Aorta (tissue), 5 donors: ENCODE measurements around the gene STK32B. TPM values are rescaled to one million over a fixed set of nuclear protein-coding genes. Genes with fewer than 3 reads are reported as not detected.

Experiments
- ATAC-seq: fragments of 200-7000 bp; cut with Tn5 transposase; one replicate; pipeline ENCODE4 v1.9.1; 2022; ENCODE audit warnings: moderate library complexity; ENCODE audit not compliant: low FRiP score
- DNase-seq, 2 donors: peaks; one replicate each; pipeline ENCODE4 v3.0.0-alpha.2; 2020
- H3K27ac ChIP-seq, 2 donors: one replicate each; pipeline ENCODE4 v1.5.1; 2013; ENCODE audit warnings: low read length in 2 of 2, mild to moderate bottlenecking in 2 of 2, moderate library complexity in 2 of 2, control low read depth in 1 of 2, inconsistent platforms in 1 of 2, low read depth in 1 of 2
- H3K27me3 ChIP-seq, 2 donors: one replicate each; pipeline ENCODE4 v1.6.1; 2013; ENCODE audit warnings: control low read depth in 1 of 2, low read length in 1 of 2, mild to moderate bottlenecking in 1 of 2, moderate library complexity in 1 of 2; ENCODE audit not compliant: insufficient read depth in 2 of 2, control insufficient read depth in 1 of 2
- H3K36me3 ChIP-seq, 2 donors: one replicate each; pipeline ENCODE4 v1.6.1; 2013; ENCODE audit warnings: control low read depth in 1 of 2, low read length in 1 of 2, mild to moderate bottlenecking in 1 of 2; ENCODE audit not compliant: insufficient read depth in 2 of 2, control insufficient read depth in 1 of 2
- H3K4me1 ChIP-seq, 2 donors: one replicate each; pipeline ENCODE4 v1.6.1; 2013; ENCODE audit warnings: low read length in 2 of 2, control low read depth in 1 of 2, mild to moderate bottlenecking in 1 of 2, moderate library complexity in 1 of 2; ENCODE audit not compliant: insufficient read depth in 2 of 2, control insufficient read depth in 1 of 2
- H3K4me3 ChIP-seq, 2 donors: one replicate each; pipeline ENCODE4 v1.5.1; 2013; ENCODE audit warnings: low read length in 2 of 2, control low read depth in 1 of 2, mild to moderate bottlenecking in 1 of 2
- H3K9me3 ChIP-seq: one replicate; pipeline ENCODE4 v1.6.1; 2013; ENCODE audit warnings: mild to moderate bottlenecking, low read length; ENCODE audit not compliant: control insufficient read depth
- WGBS, 2 donors: extraction: QIAGEN DNeasy Blood & Tissue Kit; methylation state at CpG; one replicate each; pipeline ENCODE4 v1.1.7; 2013; 5-methylcytosine and 5-hydroxymethylcytosine counted together
- intact Hi-C, 2 donors: fragments of 100-400 bp; cut with DNase I; formaldehyde crosslinking; loops; one replicate each; pipeline versions ENCODE4 v1.14.2 to v1.15.0; 2022
- polyA plus RNA-seq, 2 donors: library from polyadenylated mRNA; stranded (reverse); fragments of 200-250 nt; gene quantifications; one replicate each; pipeline ENCODE4 v1.2.3, GENCODE V29; 2013
- total RNA-seq, 2 donors: library from RNA; stranded (reverse); fragmentation: NEBNext Ultra II Directional; extraction: Animal tissue kit (Norgen Biotek cat#: 25700); gene quantifications; one replicate each; pipeline ENCODE4 v1.2.1, GENCODE V29; 2021
- donor health status: healthy with polysubstance abuse.
- donor health status: Bipolar disorder and iron deficiency.
- donor health status: DM: no; HTN: no; CAD: no.
- donor health status: DM: no; HTN: no; CAD: no.
- donor health status: DM: yes; HTN: yes; CAD: no.

Gene STK32B
- total and polyA plus RNA-seq, 4 donors = 0.63 to 4.1 (median 1.9) TPM

DNA sequence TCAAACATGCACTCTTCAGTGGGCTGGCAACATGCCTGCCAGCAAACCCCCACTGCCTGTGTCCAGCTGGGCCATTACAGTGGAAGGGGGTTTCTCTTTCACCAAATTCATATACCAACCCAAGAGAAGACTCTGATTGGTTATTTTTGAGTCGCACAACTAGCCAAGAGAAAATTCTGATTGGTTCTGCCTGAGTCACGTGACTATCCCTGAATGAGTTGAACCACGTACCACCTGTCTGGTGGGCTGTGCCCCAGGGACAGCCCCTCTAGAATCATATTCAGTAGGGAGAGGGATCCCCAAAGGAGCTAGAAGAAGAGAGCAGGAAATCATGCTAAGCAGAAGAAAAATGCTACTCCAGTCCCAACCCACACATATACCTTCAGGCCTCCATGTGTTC lies 313.1 kb downstream of the STK32B start:
- intact Hi-C loops = no loop called here
- H3K27me3 ChIP-seq = no peaks in the 10 kb centered on the region
- DNase-seq (no peak), ATAC-seq (no peak)
- no peak overlapping the region for H3K4me3 ChIP-seq
- no peak overlapping the region for H3K27ac ChIP-seq
- H3K9me3 ChIP-seq = no peaks in the 10 kb centered on the region
- WGBS, 2 donors = 81 to 82% methylated on average over 3 of the region's 3 CpGs
- H3K36me3 ChIP-seq = no peaks in the 10 kb centered on the region
- no peaks in the 10 kb centered on the region for H3K4me1 ChIP-seq

GRCh38 chr4:5365071-5366008 lies 314.1 kb downstream of the STK32B start:
- WGBS, 2 donors = 47 to 55% methylated on average over 12 of the region's 12 CpGs
- Histone ChIP-seq H3K4me3 (no peak overlapping the region), H3K27me3 (no peaks in the 10 kb centered on the region), H3K36me3 (no peaks in the 10 kb centered on the region), H3K4me1 (no peaks in the 10 kb centered on the region), H3K27ac (no peak overlapping the region), H3K9me3 (no peaks in the 10 kb centered on the region)
- DNase-seq = no peak
- ATAC-seq = no peak
- intact Hi-C loops = no loop called here

DNA sequence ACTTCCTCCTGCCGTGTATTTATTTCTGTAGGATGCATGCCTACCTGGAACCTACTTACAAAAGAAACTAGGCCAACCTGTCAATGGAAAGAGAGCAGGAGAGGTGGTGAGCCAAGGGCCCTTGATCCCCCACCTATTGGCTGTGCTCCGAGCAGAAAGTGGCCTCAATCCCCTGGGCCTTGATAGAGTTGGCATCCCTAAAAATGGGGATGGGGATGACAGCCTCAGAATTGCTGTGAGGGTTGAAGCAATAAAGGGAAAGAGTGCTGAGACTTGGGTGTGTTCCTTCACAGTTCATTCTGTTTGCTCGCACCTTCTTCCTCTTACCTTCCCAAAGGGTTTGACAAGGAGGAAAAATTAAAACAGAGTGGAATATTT lies 314.7 kb downstream of the STK32B start:
- ATAC-seq (no peak), DNase-seq (no peak)
- whole genome bisulfite sequencing, 2 donors = 78 to 84% methylated on average over 3 of the region's 3 CpGs
- Histone ChIP-seq H3K9me3 (no peaks in the 10 kb centered on the region), H3K36me3 (no peaks in the 10 kb centered on the region), H3K4me3 (no peak overlapping the region), H3K27me3 (no peaks in the 10 kb centered on the region), H3K27ac (no peak overlapping the region), H3K4me1 (no peaks in the 10 kb centered on the region)
- intact Hi-C loops = no loop called here

GRCh38 chr4:5366421-5366820 lies 315.1 kb downstream of the STK32B start:
- no peak for DNase-seq
- H3K9me3 ChIP-seq = no peaks in the 10 kb centered on the region
- WGBS, 2 donors = 79 to 83% methylated on average over 6 of the region's 6 CpGs
- H3K27ac ChIP-seq = no peak overlapping the region
- no peaks in the 10 kb centered on the region for H3K27me3 ChIP-seq
- no peaks in the 10 kb centered on the region for H3K4me1 ChIP-seq
- intact Hi-C loops = no loop called here
- ATAC-seq = no peak
- no peaks in the 10 kb centered on the region for H3K36me3 ChIP-seq
- H3K4me3 ChIP-seq = no peak overlapping the region

- H3K4me1 ChIP-seq = no peaks in the 10 kb centered on the region
- H3K4me3 ChIP-seq = no peak overlapping the region
- DNase-seq = no peak
- H3K27me3 ChIP-seq = no peaks in the 10 kb centered on the region
- no peaks in the 10 kb centered on the region for H3K36me3 ChIP-seq
- ATAC-seq = no peak
- peaks cover under 1% of the 10 kb centered on the region for H3K9me3 ChIP-seq
- WGBS, 2 donors = 80 to 81% methylated on average over 3 of the region's 3 CpGs
- intact Hi-C loops = no loop called here
- no peak overlapping the region for H3K27ac ChIP-seq
Measured at GRCh38 chr4:5368426-5368825, 317.1 kb downstream of the STK32B start.

DNA sequence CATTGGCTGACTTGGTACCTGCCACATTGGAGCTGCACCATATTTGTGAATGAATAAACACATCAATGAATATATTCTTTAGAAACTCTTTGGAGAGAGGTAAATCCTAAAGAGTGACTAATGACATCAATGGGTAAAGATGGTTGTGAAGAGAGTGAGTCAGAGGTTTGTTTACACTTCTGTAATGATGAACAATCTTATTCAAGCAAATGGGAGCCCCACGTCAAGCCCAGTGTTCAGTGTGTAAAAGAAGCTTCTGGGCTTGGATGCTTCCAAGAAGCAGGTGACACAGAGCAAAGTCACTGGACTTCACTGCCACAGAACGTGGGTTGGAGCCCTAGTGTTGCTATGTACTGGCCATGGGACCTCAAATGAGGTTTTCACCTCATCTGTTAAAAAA lies 319.0 kb downstream of the STK32B start:
- no peak for ATAC-seq
- Histone ChIP-seq H3K27me3 (no peaks in the 10 kb centered on the region), H3K4me1 (no peaks in the 10 kb centered on the region), H3K27ac (no peak overlapping the region), H3K9me3 (peaks cover 1% of the 10 kb centered on the region), H3K4me3 (no peak overlapping the region), H3K36me3 (no peaks in the 10 kb centered on the region)
- WGBS, 2 donors = 81 to 84% methylated on average over 2 of the region's 2 CpGs
- DNase-seq = no peak
- intact Hi-C loops = no loop called here

GRCh38 chr4:5371415-5372190 lies 320.3 kb downstream of the STK32B start:
- DNase-seq (no peak), ATAC-seq (no peak)
- no peak overlapping the region for H3K27ac ChIP-seq
- H3K4me1 ChIP-seq = no peaks in the 10 kb centered on the region
- WGBS, 2 donors = 38 to 43% methylated on average over 8 of the region's 8 CpGs
- peaks cover 1% of the 10 kb centered on the region for H3K9me3 ChIP-seq
- intact Hi-C loops = no loop called here
- no peaks in the 10 kb centered on the region for H3K27me3 ChIP-seq
- H3K4me3 ChIP-seq = no peak overlapping the region
- H3K36me3 ChIP-seq = no peaks in the 10 kb centered on the region

GRCh38 chr4:5372198-5372597 lies 320.9 kb downstream of the STK32B start:
- intact Hi-C loops = no loop called here
- H3K4me1 ChIP-seq = no peaks in the 10 kb centered on the region
- H3K9me3 ChIP-seq = peaks cover 1% of the 10 kb centered on the region
- H3K27ac ChIP-seq = no peak overlapping the region
- WGBS, 2 donors = 88 to 90% methylated on average over 6 of the region's 6 CpGs
- H3K36me3 ChIP-seq = no peaks in the 10 kb centered on the region
- no peaks in the 10 kb centered on the region for H3K27me3 ChIP-seq
- DNase-seq (no peak), ATAC-seq (no peak)
- no peak overlapping the region for H3K4me3 ChIP-seq
